GM23338 (cell line): Measurements from ENCODE around the gene IQCK. TPM values are rescaled to one million over a fixed set of nuclear protein-coding genes. Genes with fewer than 3 reads are reported as not detected.

Experiments
- ATAC-seq: fragments of 200-7000 bp; cut with Tn5 transposase; 3 replicates; pipeline ENCODE4 v1.9.1; 2020
- DNase-seq: peaks from one replicate; pipeline ENCODE4 v3.0.0-alpha.2; 2015; ENCODE audit warnings: low spot score
- H2AFZ ChIP-seq: fragments of 200-600 bp; sonication (generic); 2 replicates; pipeline ENCODE4 v1.8.0; 2016; ENCODE audit warnings: antibody characterized with exemption, mild to moderate bottlenecking, moderate library complexity
- H3F3A ChIP-seq: fragments of 200-600 bp; sonication (generic); replicated peaks from 2 replicates; pipeline ENCODE4 v1.8.0; 2017; ENCODE audit warnings: antibody characterized with exemption, mixed run types, low read depth
- H3K27ac ChIP-seq: fragments of 200-600 bp; sonication (generic); 2 replicates; pipeline ENCODE4 v1.6.1; 2016; ENCODE audit warnings: low read depth
- H3K27me3 ChIP-seq: fragments of 200-600 bp; sonication (generic); 2 replicates; pipeline ENCODE4 v1.8.0; 2016; ENCODE audit warnings: mild to moderate bottlenecking, mixed run types, moderate library complexity; ENCODE audit not compliant: insufficient read depth
- H3K36me3 ChIP-seq: fragments of 200-600 bp; sonication (generic); 2 replicates; pipeline ENCODE4 v1.8.0; 2016; ENCODE audit warnings: mild to moderate bottlenecking; ENCODE audit not compliant: insufficient read depth
- H3K4me1 ChIP-seq: fragments of 200-600 bp; sonication (generic); 2 replicates; pipeline ENCODE4 v1.8.0; 2016; ENCODE audit warnings: mild to moderate bottlenecking, moderate library complexity; ENCODE audit not compliant: insufficient read depth
- H3K4me2 ChIP-seq: fragments of 200-600 bp; sonication (generic); 2 replicates; pipeline ENCODE4 v1.7.1; 2017; ENCODE audit warnings: mixed run types
- H3K4me3 ChIP-seq: fragments of 200-600 bp; sonication (generic); 2 replicates; pipeline ENCODE4 v1.6.1; 2016; ENCODE audit warnings: mixed run types
- H3K79me2 ChIP-seq: fragments of 200-600 bp; sonication (generic); replicated peaks from 2 replicates; pipeline ENCODE4 v1.8.0; 2017; ENCODE audit warnings: mild to moderate bottlenecking; ENCODE audit not compliant: insufficient read depth
- H3K9me2 ChIP-seq: fragments of 200-600 bp; sonication (generic); 2 replicates; pipeline ENCODE4 v1.8.0; 2017; ENCODE audit not compliant: insufficient read depth
- H4K20me1 ChIP-seq: fragments of 200-600 bp; sonication (generic); replicated peaks from 2 replicates; pipeline ENCODE4 v1.8.0; 2017; ENCODE audit warnings: mild to moderate bottlenecking; ENCODE audit not compliant: insufficient read depth
- H3K27ac Mint-ChIP-seq: 2 replicates; pipeline ENCODE4 v1.8.0; 2020; ENCODE audit warnings: inconsistent platforms, mild to moderate bottlenecking, moderate library complexity, mixed read lengths
- H3K27me3 Mint-ChIP-seq: 3 replicates; pipeline ENCODE4 v1.8.0; 2022; ENCODE audit warnings: low read depth, mild to moderate bottlenecking, moderate library complexity, mixed read lengths, inconsistent platforms; ENCODE audit not compliant: insufficient read depth, poor library complexity
- H3K36me3 Mint-ChIP-seq: 3 replicates; pipeline ENCODE4 v1.8.0; 2021; ENCODE audit warnings: low read depth, mild to moderate bottlenecking, inconsistent platforms, moderate library complexity, mixed read lengths
- H3K4me1 Mint-ChIP-seq: 3 replicates; pipeline ENCODE4 v1.8.0; 2020; ENCODE audit warnings: mild to moderate bottlenecking, inconsistent platforms, mixed read lengths
- H3K4me3 Mint-ChIP-seq: 3 replicates; pipeline ENCODE4 v1.8.0; 2021; ENCODE audit warnings: moderate library complexity, mild to moderate bottlenecking, inconsistent platforms, mixed read lengths
- H3K9me3 Mint-ChIP-seq: 3 replicates; pipeline ENCODE4 v1.8.0; 2020; ENCODE audit warnings: moderate library complexity, mild to moderate bottlenecking, inconsistent platforms, mixed read lengths
- CREB1 ChIP-seq: fragments of 250-450 bp; sonication (Bioruptor Pico); IDR thresholded peaks from 2 replicates; pipeline ENCODE4 v1.5.0; 2020; ENCODE audit warnings: low read depth, mild to moderate bottlenecking, moderate library complexity
- CTCF ChIP-seq, 2 experiments: fragments of 200-600 bp in 1 of 2; sonication (generic) in 1 of 2; conservative IDR thresholded peaks; 2 replicates each; pipeline versions ENCODE4 v1.5.1 to v1.6.1; 2016 to 2017; ENCODE audit warnings: antibody characterized with exemption in 2 of 2, low read depth in 2 of 2, mild to moderate bottlenecking in 2 of 2, moderate library complexity in 1 of 2
- ETS1 ChIP-seq: IDR thresholded peaks from 2 replicates; pipeline ENCODE4 v1.6.1; 2016; ENCODE audit warnings: antibody characterized with exemption
- EZH2 ChIP-seq: fragments of 200-600 bp; sonication (generic); IDR thresholded peaks from one replicate; pipeline ENCODE4 v1.8.0; 2017; ENCODE audit warnings: antibody characterized with exemption, mild to moderate bottlenecking, low read depth; ENCODE audit not compliant: unreplicated experiment
- EZH2phosphoT487 ChIP-seq: fragments of 200-600 bp; sonication (generic); IDR thresholded peaks from one replicate; pipeline ENCODE4 v1.8.1; 2018; ENCODE audit warnings: antibody characterized with exemption; ENCODE audit not compliant: unreplicated experiment
- JUNB ChIP-seq: IDR thresholded peaks from one replicate; pipeline ENCODE4 v1.6.1; 2016; ENCODE audit warnings: antibody characterized with exemption; ENCODE audit not compliant: unreplicated experiment
- NANOG ChIP-seq: IDR thresholded peaks from 2 replicates; pipeline ENCODE4 v1.6.1; 2016; ENCODE audit warnings: antibody characterized with exemption, borderline replicate concordance
- POLR2AphosphoS5 ChIP-seq: IDR thresholded peaks from 2 replicates; pipeline ENCODE4 v1.6.1; 2016; ENCODE audit warnings: antibody characterized with exemption, low read depth
- REST ChIP-seq: IDR thresholded peaks from one replicate; pipeline ENCODE4 v1.6.1; 2018; ENCODE audit warnings: antibody characterized with exemption; ENCODE audit not compliant: unreplicated experiment
- STAT1 ChIP-seq: IDR thresholded peaks from one replicate; pipeline ENCODE4 v1.6.1; 2016; ENCODE audit warnings: antibody characterized with exemption; ENCODE audit not compliant: unreplicated experiment
- ZNF114 ChIP-seq: fragments of 250-450 bp; sonication (Bioruptor Pico); IDR thresholded peaks from 2 replicates; pipeline ENCODE4 v1.5.0; 2020; ENCODE audit warnings: mild to moderate bottlenecking, moderate library complexity
- ZNF331 ChIP-seq: fragments of 250-450 bp; sonication (Bioruptor Pico); IDR thresholded peaks from 2 replicates; pipeline ENCODE4 v1.5.0; 2020; ENCODE audit warnings: low read depth, mild to moderate bottlenecking, moderate library complexity
- ZNF462 ChIP-seq: fragments of 250-450 bp; sonication (Bioruptor Pico); IDR thresholded peaks from 2 replicates; pipeline ENCODE4 v1.5.0; 2020; ENCODE audit warnings: mild to moderate bottlenecking, moderate library complexity
- polyA plus RNA-seq: library from polyadenylated mRNA; unstranded; fragments of >200 nt; fragmentation: Nextera tagmentation; extraction: Ambion mirVana; gene quantifications from 2 replicates; pipeline ENCODE4 v1.2.1, GENCODE V29; 2016
- total RNA-seq: library from RNA; depleted of rRNA; stranded (reverse); fragments of >200 nt; shearing (Covaris generic); gene quantifications from 2 replicates; pipeline ENCODE4 v1.2.3, GENCODE V29; 2014

The IQCK gene
- total and polyA plus RNA-seq, 2 experiments from 2014 or later, result 7.6 to 10.0 TPM

- Histone ChIP-seq H3K9me2 (no peaks in the 10 kb centered on the region), H3K79me2 (no peaks in the 10 kb centered on the region), H3F3A (no peaks in the 10 kb centered on the region), H3K4me1 (no peaks in the 10 kb centered on the region), H3K4me3 (no peak overlapping the region), H3K27ac (no peak overlapping the region), H3K36me3 (no peaks in the 10 kb centered on the region), H4K20me1 (no peaks in the 10 kb centered on the region), H2AFZ (no peak overlapping the region), H3K4me2 (no peak overlapping the region), H3K27me3 (no peaks in the 10 kb centered on the region)
- Mint-ChIP-seq H3K36me3 (no peaks in the 10 kb centered on the region), H3K4me1 (peaks cover 3% of the 10 kb centered on the region; the same call in 1 of the 3 replicates), H3K27me3 (no peaks in the 10 kb centered on the region), H3K27ac (no peak overlapping the region), H3K4me3 (no peak overlapping the region), H3K9me3 (no peaks in the 10 kb centered on the region)
- no peak for ATAC-seq
- TF ChIP-seq CREB1 (CRISPR knock-in tag) (no peak), EZH2phosphoT487 (no peak), ZNF114 (CRISPR knock-in tag) (no peak), REST (no peak), ZNF331 (no peak), POLR2AphosphoS5 (no peak), EZH2 (no peak), NANOG (no peak), ETS1 (no peak), ZNF462 (no peak), JUNB (no peak), STAT1 (no peak), CTCF (conservative IDR thresholded peaks at IDR 0.05; ENCODE audit: low read depth in 2 of 2) (no peak)
- no peak for DNase-seq
These were observed 113.0 kb downstream of the IQCK start for GRCh38 chr16:19830902-19831560.
